HG02981 (cell line): ENCODE measurements around the gene MED12L.
A peak's percentile ranks its signal among the peaks of the same experiment; 100 is the strongest.
"Not testable (repeated sequence)": the region's sequence is repeated elsewhere in the genome, so short reads cannot be mapped to it uniquely, and the experiment has no call there.

Experiments used
- ATAC-seq: cut with Tn5 transposase; IDR thresholded peaks from one replicate; pipeline ENCODE4 v1.9.1; 2021; ENCODE audit warnings: mild to moderate bottlenecking, moderate library complexity; ENCODE audit not compliant: unreplicated experiment

MED12L gene

DNA sequence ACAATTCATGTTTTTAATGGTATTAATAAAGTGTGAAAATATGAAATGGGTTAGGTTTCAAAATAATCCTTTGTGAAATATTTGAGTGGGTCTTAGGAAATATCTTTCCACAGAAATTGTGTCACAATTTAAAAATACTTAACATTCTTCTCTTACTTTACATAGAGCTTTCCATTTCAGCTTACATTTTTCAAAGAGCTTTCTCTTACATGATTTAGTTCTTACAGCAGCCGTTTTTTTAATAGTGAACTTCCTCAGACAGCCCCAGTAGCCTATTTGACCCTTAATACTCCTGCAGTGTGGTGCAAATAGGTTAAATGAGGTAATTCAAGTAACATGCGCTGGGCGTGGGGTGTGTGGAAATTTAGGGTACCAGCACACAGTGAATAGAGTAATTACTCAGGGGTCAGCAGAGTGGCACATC is 277.3 kb downstream of the MED12L start:
- ATAC-seq = no peak

GRCh38 chr3:151366993-151367392 is 281.5 kb downstream of the MED12L start:
- ATAC-seq = no peak

DNA sequence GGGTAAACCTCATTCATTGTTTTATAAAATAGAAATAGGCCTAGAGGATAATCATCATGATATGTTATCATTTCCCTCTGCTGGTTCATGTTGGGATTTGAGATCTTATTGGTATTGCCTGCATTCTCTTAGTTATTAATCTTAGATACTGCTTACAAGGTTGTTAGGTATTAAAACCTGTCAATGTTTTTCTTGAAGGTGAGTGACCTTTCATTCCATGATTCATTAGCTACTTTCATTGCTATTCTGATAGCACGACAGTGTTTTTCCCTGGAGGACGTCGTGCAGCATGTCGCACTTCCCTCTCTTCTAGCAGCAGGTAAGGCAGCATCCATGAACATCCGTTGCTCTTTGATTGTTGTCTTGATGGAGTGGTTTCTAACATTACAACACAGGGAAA is 282.0 kb downstream of the MED12L start:
- no peak for ATAC-seq

DNA sequence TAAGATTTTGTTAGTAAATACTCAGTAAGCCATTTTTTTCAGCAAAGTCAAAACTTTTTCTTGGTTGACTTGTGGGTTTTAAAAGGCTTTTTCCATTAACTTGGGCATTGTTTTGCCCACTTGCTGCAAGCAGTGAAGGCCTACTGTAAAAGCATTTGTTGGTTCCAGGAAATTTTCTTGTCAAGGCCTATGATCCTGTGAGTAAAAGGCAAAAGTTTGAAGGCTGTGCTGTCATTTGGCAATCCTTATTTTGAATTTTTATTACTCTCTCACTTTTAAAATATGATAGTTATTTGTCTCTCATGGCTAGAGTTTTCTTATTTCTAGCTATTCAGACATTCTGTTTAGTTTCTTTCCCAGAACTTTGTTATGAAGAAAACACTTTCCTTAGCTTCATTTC is 286.1 kb downstream of the MED12L start:
- ATAC-seq = no peak

- no peak for ATAC-seq
These were observed 286.8 kb downstream of the MED12L start for GRCh38 chr3:151372063-151372820.

DNA sequence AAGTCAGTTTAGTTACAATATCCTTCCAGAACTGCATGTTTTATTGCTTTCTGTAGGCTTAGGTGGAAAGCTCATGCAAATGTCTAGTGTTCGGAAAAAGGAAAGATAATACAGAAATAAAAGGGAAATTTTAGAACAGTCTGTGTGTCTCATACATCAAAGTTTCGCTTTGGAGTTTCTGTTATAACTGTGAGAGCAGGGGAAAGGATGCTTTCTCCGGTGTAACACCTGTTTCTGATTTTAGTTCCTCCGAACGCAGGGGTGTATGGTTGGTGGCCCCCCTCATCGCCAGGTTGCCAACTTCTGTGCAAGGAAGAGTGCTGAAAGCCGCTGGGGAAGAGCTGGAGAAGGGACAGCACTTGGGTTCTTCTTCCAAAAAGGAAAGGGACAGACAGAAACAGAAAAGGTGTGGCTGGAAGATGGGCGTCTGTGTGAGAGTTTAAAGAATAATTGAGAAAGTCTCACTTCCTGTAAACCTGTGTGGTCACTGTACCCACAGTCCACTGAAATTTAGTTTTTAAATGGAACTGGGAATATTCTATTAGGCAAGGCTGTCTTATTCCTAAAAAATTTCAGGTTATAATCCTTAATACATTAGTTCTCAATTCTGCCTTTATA is 292.4 kb downstream of the MED12L start:
- ATAC-seq = no peak

GRCh38 chr3:151379083-151379734 is 293.7 kb downstream of the MED12L start:
- peak; percentile 35 for ATAC-seq

- ATAC-seq = no peak
These were observed 297.2 kb downstream of the MED12L start for GRCh38 chr3:151382671-151383070.

DNA sequence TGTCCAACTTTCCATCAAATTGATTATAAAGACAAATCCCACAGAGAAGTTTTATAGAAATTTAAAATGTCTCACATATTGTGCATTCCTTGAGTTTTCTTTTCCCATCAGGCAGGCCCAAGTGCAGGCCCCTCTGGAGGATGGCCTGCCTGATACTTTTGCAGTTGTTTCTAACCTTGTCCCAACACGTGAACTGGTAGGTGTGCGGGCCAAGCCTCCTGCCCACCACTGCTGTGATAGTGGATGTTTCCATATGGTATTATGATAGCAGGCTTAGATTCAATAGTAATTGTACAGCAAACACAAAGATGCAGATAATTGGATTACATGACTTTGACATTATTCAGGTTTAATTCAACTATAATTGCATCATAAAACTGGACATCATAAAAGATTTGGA is 297.6 kb downstream of the MED12L start:
- ATAC-seq = no peak

GRCh38 chr3:151383956-151384355 is 298.5 kb downstream of the MED12L start:
- ATAC-seq = peak; percentile 62

GRCh38 chr3:151384741-151385174 is 299.3 kb downstream of the MED12L start, which contains the start of gene P2RY12:
Gene P2RY12, minus strand, starts transcription at chr3:151384753. Its CDS starts 45,908 bp downstream, at chr3:151338845.
- ATAC-seq = peak; percentile 31

GRCh38 chr3:151386056-151386455 is 300.6 kb downstream of the MED12L start:
- ATAC-seq = no peak

- ATAC-seq = no peak
These were observed 302.0 kb downstream of the MED12L start for GRCh38 chr3:151387432-151387831.

DNA sequence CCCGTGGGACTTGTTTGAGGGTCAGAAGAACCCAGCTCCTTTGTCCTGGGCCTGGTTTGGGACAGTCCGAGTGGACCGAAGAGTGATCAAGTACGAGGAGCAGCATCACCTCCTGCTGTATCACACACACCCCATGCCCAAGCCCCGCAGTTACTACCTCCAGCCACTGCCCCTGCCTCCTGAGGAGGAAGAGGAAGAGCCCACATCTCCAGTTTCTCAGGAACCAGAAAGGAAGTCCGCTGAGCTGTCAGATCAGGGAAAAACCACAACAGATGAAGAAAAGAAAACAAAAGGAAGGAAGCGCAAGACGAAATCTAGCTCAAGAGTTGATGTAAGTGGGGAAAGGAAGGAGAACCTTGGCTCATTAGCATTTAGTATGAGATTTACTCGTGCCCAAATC is 302.4 kb downstream of the MED12L start:
- no peak for ATAC-seq

GRCh38 chr3:151391720-151392119 is 306.3 kb downstream of the MED12L start:
- ATAC-seq = no peak

- ATAC-seq = not testable (repeated sequence)
These were observed 306.7 kb downstream of the MED12L start for GRCh38 chr3:151392191-151392590.

- no peak for ATAC-seq
These were observed 307.8 kb downstream of the MED12L start for GRCh38 chr3:151393146-151393830.

- ATAC-seq = no peak
These were observed 308.5 kb downstream of the MED12L start for GRCh38 chr3:151393941-151394340.

GRCh38 chr3:151394611-151395010 is 309.1 kb downstream of the MED12L start:
- no peak for ATAC-seq

DNA sequence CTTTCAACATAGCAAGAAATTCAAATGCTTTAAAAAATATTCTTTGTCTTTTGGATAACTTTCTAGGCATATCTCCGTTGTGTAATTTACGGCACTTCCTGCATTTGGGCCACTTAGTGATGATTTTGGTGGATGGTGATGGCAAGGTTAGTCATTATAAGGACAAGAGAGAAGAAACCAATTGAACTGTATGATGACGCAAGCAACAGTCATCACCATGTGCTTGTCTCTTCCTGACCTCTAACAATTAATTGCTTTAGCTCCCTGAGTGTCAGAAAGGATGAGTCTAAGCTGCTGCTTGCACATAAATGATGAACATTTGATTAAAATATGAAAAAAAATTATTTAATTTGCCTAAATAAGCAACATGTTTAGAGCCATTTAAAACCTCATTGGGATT is 310.3 kb downstream of the MED12L start:
- no peak for ATAC-seq

- ATAC-seq = no peak
These were observed 313.4 kb downstream of the MED12L start for GRCh38 chr3:151398895-151399294.
